ENCODE results near the gene ADAM12.
"Not testable (repeated sequence)": the region's sequence is repeated elsewhere in the genome, so short reads cannot be mapped to it uniquely, and the experiment has no call there.

ADAM12 gene

GRCh38 chr10:126179637-126180036 lies 208.6 kb downstream of the ADAM12 start:
- Histone ChIP-seq H2AFZ (ENCODE audit: low read length) (no peak overlapping the region), H3K27me3 (replicated peaks; ENCODE audit: insufficient read depth, low read length) (no peaks in the 10 kb centered on the region), H3K27ac (ENCODE audit: low read length) (no peak overlapping the region), H4K20me1 (ENCODE audit: insufficient read depth, low read length) (no peaks in the 10 kb centered on the region), H3K9me2 (replicated peaks; ENCODE audit: insufficient read depth, low read length) (no peaks in the 10 kb centered on the region), H3K36me3 (replicated peaks; ENCODE audit: insufficient read depth, low read length) (no peaks in the 10 kb centered on the region), H3K9me3 (replicated peaks; ENCODE audit: insufficient read depth, low read length) (no peaks in the 10 kb centered on the region), H3F3A (ENCODE audit: insufficient read depth, low read length) (no peaks in the 10 kb centered on the region), H3K79me2 (ENCODE audit: low read length) (no peaks in the 10 kb centered on the region), H3K4me2 (ENCODE audit: low read depth, low read length) (no peak overlapping the region), H3K4me1 (ENCODE audit: low read length) (no peaks in the 10 kb centered on the region), H3K4me3 (ENCODE audit: low read length) (no peak overlapping the region), H3K9ac (ENCODE audit: low read length) (no peak overlapping the region)
- no peak for DNase-seq
- TF ChIP-seq EZH2phosphoT487 (IDR thresholded peaks at IDR 0.05; ENCODE audit: low read length), result no peak
- TF ChIP-seq, protein P1, sequence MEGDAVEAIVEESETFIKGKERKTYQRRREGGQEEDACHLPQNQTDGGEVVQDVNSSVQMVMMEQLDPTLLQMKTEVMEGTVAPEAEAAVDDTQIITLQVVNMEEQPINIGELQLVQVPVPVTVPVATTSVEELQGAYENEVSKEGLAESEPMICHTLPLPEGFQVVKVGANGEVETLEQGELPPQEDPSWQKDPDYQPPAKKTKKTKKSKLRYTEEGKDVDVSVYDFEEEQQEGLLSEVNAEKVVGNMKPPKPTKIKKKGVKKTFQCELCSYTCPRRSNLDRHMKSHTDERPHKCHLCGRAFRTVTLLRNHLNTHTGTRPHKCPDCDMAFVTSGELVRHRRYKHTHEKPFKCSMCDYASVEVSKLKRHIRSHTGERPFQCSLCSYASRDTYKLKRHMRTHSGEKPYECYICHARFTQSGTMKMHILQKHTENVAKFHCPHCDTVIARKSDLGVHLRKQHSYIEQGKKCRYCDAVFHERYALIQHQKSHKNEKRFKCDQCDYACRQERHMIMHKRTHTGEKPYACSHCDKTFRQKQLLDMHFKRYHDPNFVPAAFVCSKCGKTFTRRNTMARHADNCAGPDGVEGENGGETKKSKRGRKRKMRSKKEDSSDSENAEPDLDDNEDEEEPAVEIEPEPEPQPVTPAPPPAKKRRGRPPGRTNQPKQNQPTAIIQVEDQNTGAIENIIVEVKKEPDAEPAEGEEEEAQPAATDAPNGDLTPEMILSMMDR (IDR thresholded peaks at IDR 0.05; ENCODE audit: low read length), result no peak
- no peak for TF ChIP-seq EZH2 (optimal IDR thresholded peaks at IDR 0.05; ENCODE audit: low read depth, low read length)

GRCh38 chr10:126177417-126178030 lies 210.8 kb downstream of the ADAM12 start:
- Histone ChIP-seq H3F3A (ENCODE audit: insufficient read depth, low read length) (no peaks in the 10 kb centered on the region), H3K9me2 (replicated peaks; ENCODE audit: insufficient read depth, low read length) (no peaks in the 10 kb centered on the region), H2AFZ (ENCODE audit: low read length) (no peak overlapping the region), H3K4me3 (ENCODE audit: low read length) (no peak overlapping the region), H4K20me1 (ENCODE audit: insufficient read depth, low read length) (no peaks in the 10 kb centered on the region), H3K79me2 (ENCODE audit: low read length) (no peaks in the 10 kb centered on the region), H3K4me2 (ENCODE audit: low read depth, low read length) (no peak overlapping the region), H3K9me3 (replicated peaks; ENCODE audit: insufficient read depth, low read length) (no peaks in the 10 kb centered on the region), H3K4me1 (ENCODE audit: low read length) (no peaks in the 10 kb centered on the region), H3K36me3 (replicated peaks; ENCODE audit: insufficient read depth, low read length) (no peaks in the 10 kb centered on the region), H3K9ac (ENCODE audit: low read length) (no peak overlapping the region), H3K27me3 (replicated peaks; ENCODE audit: insufficient read depth, low read length) (no peaks in the 10 kb centered on the region), H3K27ac (ENCODE audit: low read length) (no peak overlapping the region)
- TF ChIP-seq EZH2 (optimal IDR thresholded peaks at IDR 0.05; ENCODE audit: low read depth, low read length) (no peak), EZH2phosphoT487 (IDR thresholded peaks at IDR 0.05; ENCODE audit: low read length) (no peak)
- TF ChIP-seq, protein P1 (IDR thresholded peaks at IDR 0.05; ENCODE audit: low read length), result no peak
- DNase-seq, result no peak

GRCh38 chr10:126175641-126176262 lies 212.5 kb downstream of the ADAM12 start:
- Histone ChIP-seq H4K20me1 (ENCODE audit: insufficient read depth, low read length) (no peaks in the 10 kb centered on the region), H3K27ac (ENCODE audit: low read length) (no peak overlapping the region), H3K9ac (ENCODE audit: low read length) (no peak overlapping the region), H3K9me3 (replicated peaks; ENCODE audit: insufficient read depth, low read length) (no peaks in the 10 kb centered on the region), H3K4me2 (ENCODE audit: low read depth, low read length) (no peak overlapping the region), H2AFZ (ENCODE audit: low read length) (no peak overlapping the region), H3K79me2 (ENCODE audit: low read length) (no peaks in the 10 kb centered on the region), H3K4me3 (ENCODE audit: low read length) (no peak overlapping the region), H3F3A (ENCODE audit: insufficient read depth, low read length) (no peaks in the 10 kb centered on the region), H3K9me2 (replicated peaks; ENCODE audit: insufficient read depth, low read length) (no peaks in the 10 kb centered on the region), H3K36me3 (replicated peaks; ENCODE audit: insufficient read depth, low read length) (no peaks in the 10 kb centered on the region), H3K4me1 (ENCODE audit: low read length) (no peaks in the 10 kb centered on the region), H3K27me3 (replicated peaks; ENCODE audit: insufficient read depth, low read length) (no peaks in the 10 kb centered on the region)
- no peak for TF ChIP-seq EZH2phosphoT487 (IDR thresholded peaks at IDR 0.05; ENCODE audit: low read length)
- no peak for TF ChIP-seq EZH2 (optimal IDR thresholded peaks at IDR 0.05; ENCODE audit: low read depth, low read length)
- TF ChIP-seq, protein P1 (IDR thresholded peaks at IDR 0.05; ENCODE audit: low read length), result no peak
- DNase-seq, result no peak

DNA sequence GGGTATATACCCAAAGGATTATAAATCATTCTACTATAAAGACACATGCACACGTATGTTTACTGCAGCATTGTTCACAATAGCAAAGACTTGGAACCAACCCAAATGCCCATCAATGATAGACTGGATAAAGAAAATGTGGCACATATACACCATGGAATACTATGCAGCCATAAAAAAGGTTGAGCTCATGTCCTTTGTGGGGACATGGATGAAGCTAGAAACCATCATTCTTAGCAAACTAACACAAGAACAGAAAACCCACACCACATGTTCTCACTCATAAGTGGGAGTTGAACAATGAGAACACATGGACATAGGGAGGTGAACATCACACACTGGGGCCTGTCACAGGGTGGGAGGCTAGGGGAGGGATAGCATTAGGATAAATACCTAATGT lies 215.5 kb downstream of the ADAM12 start:
- not testable (repeated sequence) for H3K36me3 ChIP-seq (replicated peaks; ENCODE audit: insufficient read depth, low read length); DNase-seq; H3K79me2 ChIP-seq (ENCODE audit: low read length); H3K27me3 ChIP-seq (replicated peaks; ENCODE audit: insufficient read depth, low read length); H3K9me2 ChIP-seq (replicated peaks; ENCODE audit: insufficient read depth, low read length); H3K4me3 ChIP-seq (ENCODE audit: low read length); H2AFZ ChIP-seq (ENCODE audit: low read length); H3F3A ChIP-seq (ENCODE audit: insufficient read depth, low read length); H4K20me1 ChIP-seq (ENCODE audit: insufficient read depth, low read length); H3K27ac ChIP-seq (ENCODE audit: low read length); H3K9ac ChIP-seq (ENCODE audit: low read length); H3K4me2 ChIP-seq (ENCODE audit: low read depth, low read length); H3K4me1 ChIP-seq (ENCODE audit: low read length); H3K9me3 ChIP-seq (replicated peaks; ENCODE audit: insufficient read depth, low read length)
